GM12874 (cell line): Measurements from ENCODE around the gene ASB13.

Source experiments
- TF ChIP-seq, protein P1 (sequence below): IDR thresholded peaks from 2 replicates; pipeline ENCODE4 v1.5.1; 2011; ENCODE audit warnings: low read depth, mild to moderate bottlenecking, control low read depth, low read length, moderate library complexity; ENCODE audit not compliant: insufficient read depth

ASB13 gene

DNA sequence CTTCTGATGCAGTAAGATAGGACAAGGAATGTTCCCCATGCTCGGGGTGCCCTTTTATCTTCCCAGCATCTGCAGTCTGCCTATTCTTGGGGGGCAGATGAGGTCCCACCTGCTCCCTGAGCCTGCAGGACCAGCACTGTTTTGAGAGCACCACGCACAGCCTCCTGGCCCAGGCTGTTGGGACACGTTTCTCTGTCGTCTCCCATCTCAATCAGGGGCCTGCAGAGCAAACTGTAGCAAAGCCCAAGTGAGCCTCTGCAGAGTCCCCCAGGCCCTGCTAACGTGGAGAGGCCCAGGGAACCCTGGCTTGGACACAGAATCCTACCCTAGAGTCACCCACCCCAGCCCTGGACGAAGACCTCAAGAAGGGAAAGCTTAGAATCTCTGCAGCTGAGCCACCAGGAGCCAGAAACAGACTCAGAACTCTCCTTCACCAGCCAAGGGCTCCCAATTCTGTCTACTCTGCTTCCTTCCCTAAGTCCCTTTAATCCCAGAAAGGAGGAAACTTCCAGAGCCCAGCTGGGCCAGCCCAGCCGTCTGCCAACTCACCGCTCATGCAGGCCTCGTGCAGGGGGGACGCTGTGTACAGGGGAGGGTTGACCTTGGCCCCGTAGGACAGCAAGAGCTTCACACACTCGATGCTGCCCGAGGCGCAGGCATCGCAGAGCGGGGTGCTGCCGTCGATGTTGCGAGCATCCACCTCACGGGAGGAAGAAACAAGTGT lies 15.6 kb downstream of the ASB13 start:
- TF ChIP-seq, protein P1, sequence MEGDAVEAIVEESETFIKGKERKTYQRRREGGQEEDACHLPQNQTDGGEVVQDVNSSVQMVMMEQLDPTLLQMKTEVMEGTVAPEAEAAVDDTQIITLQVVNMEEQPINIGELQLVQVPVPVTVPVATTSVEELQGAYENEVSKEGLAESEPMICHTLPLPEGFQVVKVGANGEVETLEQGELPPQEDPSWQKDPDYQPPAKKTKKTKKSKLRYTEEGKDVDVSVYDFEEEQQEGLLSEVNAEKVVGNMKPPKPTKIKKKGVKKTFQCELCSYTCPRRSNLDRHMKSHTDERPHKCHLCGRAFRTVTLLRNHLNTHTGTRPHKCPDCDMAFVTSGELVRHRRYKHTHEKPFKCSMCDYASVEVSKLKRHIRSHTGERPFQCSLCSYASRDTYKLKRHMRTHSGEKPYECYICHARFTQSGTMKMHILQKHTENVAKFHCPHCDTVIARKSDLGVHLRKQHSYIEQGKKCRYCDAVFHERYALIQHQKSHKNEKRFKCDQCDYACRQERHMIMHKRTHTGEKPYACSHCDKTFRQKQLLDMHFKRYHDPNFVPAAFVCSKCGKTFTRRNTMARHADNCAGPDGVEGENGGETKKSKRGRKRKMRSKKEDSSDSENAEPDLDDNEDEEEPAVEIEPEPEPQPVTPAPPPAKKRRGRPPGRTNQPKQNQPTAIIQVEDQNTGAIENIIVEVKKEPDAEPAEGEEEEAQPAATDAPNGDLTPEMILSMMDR = no peak

GRCh38 chr10:5649746-5650145 lies 16.6 kb downstream of the ASB13 start:
- TF ChIP-seq, protein P1 = no peak

DNA sequence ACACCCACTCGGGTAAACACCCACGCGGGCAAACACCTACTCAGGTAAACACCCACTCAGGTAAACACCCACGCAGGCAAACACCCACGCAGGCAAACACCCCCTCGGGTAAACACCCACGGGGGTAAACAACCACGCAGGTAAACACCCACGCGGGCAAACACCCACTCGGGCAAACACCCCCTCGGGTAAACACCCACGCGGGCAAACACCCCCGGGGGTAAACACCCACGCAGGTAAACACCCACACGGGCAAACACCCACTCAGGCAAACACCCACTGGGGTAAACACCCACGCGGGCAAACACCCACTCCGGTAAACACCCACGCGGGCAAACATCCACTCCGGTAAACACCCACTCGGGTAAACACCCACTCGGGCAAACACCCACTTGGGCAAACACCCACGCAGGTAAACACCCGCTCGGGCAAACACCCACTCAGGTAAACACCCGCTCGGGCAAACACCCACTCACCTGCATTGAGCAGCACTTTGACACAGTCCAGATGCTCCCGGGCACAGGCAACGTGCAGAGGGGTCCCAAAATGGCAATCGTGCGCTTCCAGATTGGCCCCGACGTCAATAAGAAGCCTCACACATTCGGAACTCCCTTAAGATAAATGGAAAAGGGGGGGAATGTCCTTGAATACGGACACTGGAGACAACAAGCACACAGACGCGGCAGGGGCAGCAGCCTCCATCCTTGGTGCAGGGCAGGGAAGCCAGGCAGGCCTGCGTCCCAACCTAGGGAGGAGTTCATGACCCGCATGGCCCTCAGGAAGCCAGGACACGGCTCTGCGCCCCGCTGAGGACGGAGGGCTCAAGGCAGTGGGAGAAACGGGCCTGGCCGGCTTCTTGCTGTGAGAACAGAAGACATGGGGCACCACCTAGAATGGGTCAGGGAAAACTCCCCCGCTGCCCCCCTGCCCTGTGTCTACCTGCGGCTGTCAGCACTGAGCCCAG lies 17.6 kb downstream of the ASB13 start:
- TF ChIP-seq, protein P1 = no peak

GRCh38 chr10:5647507-5648240 lies 18.7 kb downstream of the ASB13 start:
- TF ChIP-seq, protein P1 = no peak

DNA sequence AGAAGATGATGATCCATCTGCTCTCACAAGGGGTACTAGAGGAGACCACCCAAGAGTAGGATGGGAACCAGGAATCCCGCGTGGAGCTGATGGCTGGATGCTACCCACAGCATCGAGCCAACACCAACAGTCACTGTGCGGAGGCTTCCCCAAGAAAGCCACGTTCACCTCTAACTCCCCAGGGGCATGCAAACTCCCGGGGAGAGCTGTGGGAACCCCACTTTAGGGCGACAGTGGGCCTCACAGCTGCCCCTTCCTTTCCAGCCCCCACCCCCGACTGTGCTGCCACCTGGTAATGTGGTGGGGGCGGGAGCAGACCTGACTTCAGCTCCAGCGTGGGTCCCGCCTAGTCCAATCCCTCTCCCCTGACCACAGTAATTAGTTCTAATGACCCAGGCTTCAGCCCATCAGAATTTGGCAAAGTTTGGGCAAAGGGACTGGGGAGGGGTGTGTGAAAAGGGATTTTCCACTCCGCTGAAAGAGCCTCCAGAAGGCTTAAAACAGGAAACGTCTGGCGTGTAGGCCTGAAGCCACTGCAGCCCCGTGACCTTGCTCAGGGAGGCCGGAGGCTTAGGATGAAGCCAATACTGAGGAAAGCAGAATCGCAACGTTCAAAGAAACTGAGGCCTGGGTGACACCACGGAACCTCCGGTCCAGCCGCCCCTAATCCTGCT lies 20.3 kb downstream of the ASB13 start:
- TF ChIP-seq, protein P1 = no peak

- TF ChIP-seq, protein P1 = no peak
Observed at GRCh38 chr10:5645375-5645774, 21.0 kb downstream of the ASB13 start.
